Neural cell (in vitro differentiated cells): ENCODE results near the gene PRKAB2. TPM values are rescaled to one million over a fixed set of nuclear protein-coding genes. Genes with fewer than 3 reads are reported as not detected.

ENCODE experiments used
- polyA plus RNA-seq: library from polyadenylated mRNA; depleted of rRNA; stranded (reverse); fragments of >200 nt; gene quantifications from 2 replicates; pipeline ENCODE4 v1.2.3, GENCODE V29; 2014

Gene PRKAB2
- polyA plus RNA-seq, 1 donor from 2014 or later, result 39.9 TPM

Other genes starting within 250 kb of the PRKAB2 start
- 25.8 and 29.7 TPM in 2 replicates for gene NBPF12, start 234.1 kb downstream of the PRKAB2 start, polyA plus RNA-seq
- gene FMO5, start 52.9 kb upstream of the PRKAB2 start, polyA plus RNA-seq, result not detected in 2 replicates
- 25.9 and 29.5 TPM in 2 replicates for gene CHD1L, start 70.2 kb upstream of the PRKAB2 start, polyA plus RNA-seq